ENCODE data around the gene RPUSD1. TPM values are rescaled to one million over a fixed set of nuclear protein-coding genes. Genes with fewer than 3 reads are reported as not detected.
"Not testable (repeated sequence)": the region's sequence is repeated elsewhere in the genome, so short reads cannot be mapped to it uniquely, and the experiment has no call there.

Gene RPUSD1
- total RNA-seq, 2 donors from 2014 or later, result 8.8 to 11.4 TPM

DNA sequence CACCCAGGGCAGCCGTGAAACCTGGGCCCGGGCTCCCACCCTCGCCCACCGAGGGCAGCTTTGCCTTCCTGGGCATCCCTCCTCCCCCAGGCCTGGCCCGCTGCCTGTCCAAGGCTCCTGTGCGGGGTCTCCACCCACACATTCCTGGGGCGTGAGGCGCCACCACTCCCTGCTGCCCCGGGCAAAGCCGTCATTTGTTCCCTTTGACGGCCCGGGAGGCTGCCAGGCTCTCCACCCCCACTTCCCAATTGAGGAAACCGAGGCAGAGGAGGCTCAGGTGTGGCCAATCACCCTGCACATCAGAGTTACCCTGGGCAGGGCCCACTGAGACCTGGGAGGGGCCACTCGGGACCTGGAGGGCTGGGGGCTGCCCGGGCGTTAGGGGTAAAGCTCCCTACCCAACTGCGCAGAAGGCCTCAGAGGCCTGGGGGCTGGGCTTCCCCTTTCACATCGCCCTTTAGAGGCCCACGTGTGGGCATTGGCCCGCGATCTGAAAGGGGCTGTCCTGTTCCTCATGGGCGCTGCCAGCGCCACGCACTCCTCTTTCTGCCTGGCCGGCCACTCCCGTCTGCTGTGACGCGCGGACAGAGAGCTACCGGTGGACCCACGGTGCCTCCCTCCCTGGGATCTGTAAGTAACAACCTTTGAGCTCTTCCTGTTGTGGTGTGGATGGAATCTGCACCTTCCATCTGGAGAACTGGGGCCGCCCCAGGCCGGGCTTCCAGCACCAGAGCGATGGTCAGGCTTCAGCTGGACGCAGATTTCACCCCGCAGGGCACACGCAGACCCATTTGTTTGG is 27.4 kb downstream of the RPUSD1 start, which contains the start of gene MSLN:
TSS of gene MSLN (plus strand) at position 190 of the 799 bp plus-strand sequence. CDS start 1,947 bp downstream, outside the sequence.
- intact Hi-C loops (cut with DNase I), result loop anchor here in 1 of 2 donors (5.0 kb wide), 1 partner anchor 1572 kb away; no protein-coding TSS in a partner anchor
- DNase-seq (ENCODE audit: low spot score), result no peak

GRCh38 chr16:760065-760464 is 28.1 kb downstream of the RPUSD1 start:
- intact Hi-C loops (cut with DNase I), result loop anchor here in 1 of 2 donors (5.0 kb wide), 1 partner anchor 1572 kb away; no protein-coding TSS in a partner anchor
- no peak for DNase-seq (ENCODE audit: low spot score)

GRCh38 chr16:759110-759910 is 28.9 kb downstream of the RPUSD1 start:
- DNase-seq (ENCODE audit: low spot score), result no peak
- intact Hi-C loops (cut with DNase I), result no loop called here

GRCh38 chr16:756428-756827 is 31.8 kb downstream of the RPUSD1 start:
- intact Hi-C loops (cut with DNase I), result no loop called here
- DNase-seq (ENCODE audit: low spot score), result no peak

GRCh38 chr16:754656-755055 is 33.5 kb downstream of the RPUSD1 start:
- no peak for DNase-seq (ENCODE audit: low spot score)
- intact Hi-C loops (cut with DNase I), result no loop called here

DNA sequence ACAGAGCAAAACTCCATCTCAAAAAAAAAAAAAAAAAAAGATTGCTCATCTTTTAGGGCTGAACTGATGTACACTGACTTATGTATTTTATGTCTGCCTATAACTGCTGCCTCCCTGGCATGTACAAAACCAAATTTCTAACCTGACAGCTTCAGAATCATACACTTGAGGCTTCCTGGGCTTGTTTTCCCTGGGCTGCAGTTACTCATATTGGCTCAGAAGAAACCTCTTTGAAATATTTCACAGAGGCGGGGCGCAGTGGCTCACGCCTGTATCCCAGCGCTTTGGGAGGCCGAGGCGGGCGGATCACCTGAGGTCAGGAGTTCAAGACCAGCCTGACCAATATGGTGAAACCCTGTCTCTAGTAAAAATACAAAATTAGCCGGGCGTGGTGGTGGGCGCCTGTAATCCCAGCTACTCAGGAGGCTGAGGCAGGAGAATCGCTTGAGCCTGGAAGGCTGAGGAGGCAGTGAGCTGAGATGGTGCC is 34.0 kb downstream of the RPUSD1 start:
- DNase-seq (ENCODE audit: low spot score); intact Hi-C loops (cut with DNase I): not testable (repeated sequence)

GRCh38 chr16:752007-752312 is 36.2 kb downstream of the RPUSD1 start:
- no peak for DNase-seq (ENCODE audit: low spot score)
- intact Hi-C loops (cut with DNase I), result no loop called here

GRCh38 chr16:751152-752006 is 36.8 kb downstream of the RPUSD1 start:
- DNase-seq (ENCODE audit: low spot score), result no peak
- intact Hi-C loops (cut with DNase I), result no loop called here

DNA sequence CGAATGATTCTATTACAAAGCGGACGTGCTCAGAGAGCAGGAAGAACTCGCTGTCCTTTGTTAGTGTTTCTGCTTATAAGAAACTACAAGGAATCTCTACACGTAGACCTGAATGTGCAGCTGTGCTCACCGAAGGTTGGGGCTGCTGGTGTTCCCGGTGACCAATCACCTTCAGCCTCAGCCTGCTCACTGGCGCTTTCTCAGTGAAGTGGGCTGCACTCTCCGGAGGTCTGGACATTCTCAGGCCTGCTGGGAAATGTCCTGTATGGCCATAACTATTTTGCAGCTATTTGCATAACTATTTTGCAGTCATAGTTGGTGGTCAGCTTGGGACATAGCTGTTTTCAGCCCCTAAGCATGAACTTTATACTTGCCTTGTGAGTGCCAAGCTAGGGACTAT is 37.7 kb downstream of the RPUSD1 start:
- intact Hi-C loops (cut with DNase I), result no loop called here
- no peak for DNase-seq (ENCODE audit: low spot score)

GRCh38 chr16:749010-749409 is 39.2 kb downstream of the RPUSD1 start:
- intact Hi-C loops (cut with DNase I), result no loop called here
- DNase-seq (ENCODE audit: low spot score), result no peak

GRCh38 chr16:747978-748746 is 40.0 kb downstream of the RPUSD1 start:
- no peak for DNase-seq (ENCODE audit: low spot score)
- intact Hi-C loops (cut with DNase I), result no loop called here

- intact Hi-C loops (cut with DNase I), result no loop called here
- DNase-seq (ENCODE audit: low spot score), result no peak
Observed at GRCh38 chr16:746637-747036, 41.5 kb downstream of the RPUSD1 start.

DNA sequence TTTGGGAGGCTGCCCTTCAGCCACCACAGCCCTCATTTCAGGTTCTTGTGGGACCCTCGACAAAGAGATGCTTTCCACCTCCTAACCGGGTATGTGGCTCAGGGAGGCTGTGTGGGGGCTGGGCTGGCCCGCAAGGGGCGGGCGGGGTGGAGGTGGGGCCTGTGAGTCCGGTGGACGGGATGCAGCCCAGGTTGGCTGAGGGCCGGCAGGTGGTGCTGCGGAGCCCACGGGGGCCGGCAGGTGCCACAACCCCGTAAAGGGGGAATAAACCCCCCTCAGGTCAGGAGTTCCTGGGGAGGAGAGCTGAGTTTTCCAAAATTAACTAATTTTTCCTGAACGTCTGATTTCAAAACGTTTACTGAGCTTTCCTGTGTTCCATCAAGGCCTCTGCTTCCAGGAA is 42.4 kb downstream of the RPUSD1 start:
- DNase-seq (ENCODE audit: low spot score), result no peak
- intact Hi-C loops (cut with DNase I), result no loop called here

DNA sequence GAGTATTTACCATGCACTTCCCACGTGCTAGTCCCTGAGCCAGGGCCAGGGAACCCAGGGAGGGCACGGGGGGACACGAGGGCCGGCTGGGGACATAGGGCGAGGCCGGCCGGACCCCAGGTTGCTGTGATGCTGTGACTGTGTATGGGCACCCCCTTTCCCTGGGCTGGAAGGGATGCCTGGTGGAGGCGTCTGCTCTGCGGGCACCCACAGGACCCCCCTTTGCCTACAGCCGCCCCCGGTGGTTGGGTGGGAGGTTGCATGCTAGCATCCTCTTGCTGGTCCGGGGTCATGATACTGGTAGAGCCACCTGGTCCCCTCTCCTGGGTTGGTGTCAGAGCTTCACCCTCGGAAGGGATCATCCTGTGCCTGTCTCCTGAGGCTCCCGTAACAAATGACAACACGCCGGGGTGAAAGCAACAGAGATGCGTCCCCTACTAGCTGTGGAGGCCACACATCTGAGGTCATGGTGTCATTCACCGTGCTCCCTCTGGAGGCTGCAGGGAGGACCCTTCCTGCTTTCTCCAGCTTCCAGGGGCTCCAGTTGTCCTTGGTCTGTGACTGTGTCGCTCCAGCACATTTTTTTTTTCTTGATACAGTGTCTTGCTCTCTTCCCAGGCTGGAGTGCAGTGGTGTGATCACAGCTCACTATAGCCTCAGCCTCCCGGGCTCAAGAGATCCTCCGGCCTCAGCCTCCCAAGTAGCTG is 44.2 kb downstream of the RPUSD1 start:
- DNase-seq (ENCODE audit: low spot score), result no peak
- intact Hi-C loops (cut with DNase I), result no loop called here

GRCh38 chr16:742894-743293 is 45.3 kb downstream of the RPUSD1 start:
- DNase-seq (ENCODE audit: low spot score); intact Hi-C loops (cut with DNase I): not testable (repeated sequence)

- intact Hi-C loops (cut with DNase I), result no loop called here
- no peak for DNase-seq (ENCODE audit: low spot score)
Observed at GRCh38 chr16:741986-742629, 46.1 kb downstream of the RPUSD1 start.

GRCh38 chr16:740764-741505 is 47.2 kb downstream of the RPUSD1 start, which contains the start of gene CIAO3:
TSS of gene CIAO3 (minus strand) at chr16:740997. CDS start at chr16:740985, 12 bp downstream.
- DNase-seq (ENCODE audit: low spot score), result peak; percentile 97
- intact Hi-C loops (cut with DNase I), result no loop called here
